GM19328 (cell line): ENCODE measurements around the gene BLOC1S6.

Experiments used
- ATAC-seq: cut with Tn5 transposase; IDR thresholded peaks from one replicate; pipeline ENCODE4 v1.9.1; 2021; ENCODE audit warnings: mild to moderate bottlenecking, moderate library complexity; ENCODE audit not compliant: unreplicated experiment

The BLOC1S6 gene

GRCh38 chr15:45587095-45587862 is at the start of gene BLOC1S6:
TSS of gene BLOC1S6 (plus strand) at chr15:45587379. CDS start at chr15:45587444, 65 bp downstream.
- peak; percentile 84 for ATAC-seq

DNA sequence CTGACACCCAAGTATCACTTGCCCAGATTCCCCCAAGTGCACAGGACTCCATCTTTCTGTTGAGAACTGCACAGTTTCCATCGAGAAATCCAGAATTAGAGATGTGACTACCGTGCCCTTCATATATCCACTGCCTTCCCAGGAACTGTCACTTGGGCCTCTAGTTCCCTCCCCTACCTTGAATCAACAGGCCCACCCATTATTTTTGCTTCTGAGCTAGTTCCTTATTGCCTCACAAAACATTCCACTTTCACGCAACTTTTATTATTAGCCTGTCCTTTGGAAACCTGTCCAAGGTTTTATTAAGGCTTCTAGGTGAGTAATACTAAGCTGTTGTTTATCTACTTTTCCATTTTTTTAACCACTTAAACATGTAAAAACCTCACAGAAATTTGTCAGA is 47.5 kb upstream of the BLOC1S6 start:
- no peak for ATAC-seq

DNA sequence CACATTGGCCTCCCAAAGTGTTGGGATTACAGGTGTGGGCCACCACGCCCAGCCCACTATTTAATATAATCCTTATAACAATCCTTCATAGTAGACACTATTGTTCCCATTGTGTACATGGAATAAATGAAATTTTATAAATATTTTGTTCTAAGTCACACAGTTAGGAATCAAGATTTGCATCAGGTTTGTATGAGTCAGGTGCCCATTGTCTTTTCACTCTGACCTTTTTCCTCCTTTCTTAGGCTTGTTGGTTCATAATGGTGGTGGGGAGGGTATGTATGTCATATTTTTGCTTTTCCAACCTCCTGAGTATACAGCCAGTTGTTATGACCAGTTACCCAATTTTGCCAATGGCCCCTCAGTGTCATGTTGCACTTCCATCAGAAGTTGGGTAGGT is 46.6 kb upstream of the BLOC1S6 start:
- no peak for ATAC-seq

DNA sequence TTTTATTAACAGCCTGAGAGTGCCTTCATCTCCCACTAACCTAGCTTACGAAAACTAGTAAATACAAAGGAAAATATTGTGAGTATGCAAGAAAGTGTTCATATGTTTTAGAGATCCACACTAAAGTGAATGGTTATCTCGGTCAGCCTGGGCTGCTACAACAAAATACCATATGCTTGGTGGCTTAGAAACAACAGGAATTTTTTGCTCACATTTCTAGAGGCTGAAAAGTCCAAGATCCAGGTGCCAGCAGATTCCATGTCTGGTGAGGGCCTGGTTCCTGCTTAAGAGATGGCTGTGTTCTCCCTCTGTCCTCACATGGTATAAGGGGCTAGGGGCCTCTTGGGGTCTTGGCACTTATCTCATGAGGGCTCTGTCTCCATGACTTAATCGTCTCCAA is 44.1 kb upstream of the BLOC1S6 start:
- no peak for ATAC-seq

DNA sequence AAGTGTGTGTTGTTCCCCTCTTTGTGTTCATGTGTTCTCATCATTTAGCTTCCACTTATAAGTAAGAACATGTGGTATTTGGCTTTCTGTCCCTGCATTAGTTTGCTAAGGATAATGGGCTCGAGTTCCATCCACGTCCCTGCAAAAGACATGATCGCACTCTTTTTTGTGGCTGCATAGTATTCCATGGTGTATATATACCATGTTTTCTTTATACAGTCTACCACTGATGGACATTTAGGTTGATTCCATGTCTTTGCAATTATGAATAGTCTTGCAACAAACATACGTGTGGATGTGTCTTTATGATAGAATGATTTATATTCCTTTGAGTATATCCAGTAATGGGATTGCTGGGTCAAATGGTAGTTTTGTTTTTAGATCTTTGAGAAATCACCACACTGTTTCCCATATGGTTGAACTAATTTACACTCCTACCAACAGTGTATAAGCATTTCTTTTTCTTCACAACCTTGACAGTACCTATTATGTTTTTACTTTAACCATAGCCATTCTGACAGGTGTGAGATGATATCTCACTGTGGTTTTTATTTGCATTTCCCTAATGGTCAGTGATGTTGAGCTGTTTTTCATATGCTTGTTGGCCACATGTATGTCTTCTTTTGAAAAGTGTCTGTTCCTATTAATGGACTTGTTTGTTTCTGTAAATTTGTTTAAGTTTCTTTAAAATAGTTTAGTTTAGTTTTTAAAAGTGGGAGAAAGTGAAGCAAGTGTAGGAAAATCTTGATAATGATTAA is 42.7 kb upstream of the BLOC1S6 start:
- no peak for ATAC-seq

- no peak for ATAC-seq
Observed at GRCh38 chr15:45546789-45547188, 40.4 kb upstream of the BLOC1S6 start.

GRCh38 chr15:45548753-45549520 is 38.2 kb upstream of the BLOC1S6 start:
- no peak for ATAC-seq

DNA sequence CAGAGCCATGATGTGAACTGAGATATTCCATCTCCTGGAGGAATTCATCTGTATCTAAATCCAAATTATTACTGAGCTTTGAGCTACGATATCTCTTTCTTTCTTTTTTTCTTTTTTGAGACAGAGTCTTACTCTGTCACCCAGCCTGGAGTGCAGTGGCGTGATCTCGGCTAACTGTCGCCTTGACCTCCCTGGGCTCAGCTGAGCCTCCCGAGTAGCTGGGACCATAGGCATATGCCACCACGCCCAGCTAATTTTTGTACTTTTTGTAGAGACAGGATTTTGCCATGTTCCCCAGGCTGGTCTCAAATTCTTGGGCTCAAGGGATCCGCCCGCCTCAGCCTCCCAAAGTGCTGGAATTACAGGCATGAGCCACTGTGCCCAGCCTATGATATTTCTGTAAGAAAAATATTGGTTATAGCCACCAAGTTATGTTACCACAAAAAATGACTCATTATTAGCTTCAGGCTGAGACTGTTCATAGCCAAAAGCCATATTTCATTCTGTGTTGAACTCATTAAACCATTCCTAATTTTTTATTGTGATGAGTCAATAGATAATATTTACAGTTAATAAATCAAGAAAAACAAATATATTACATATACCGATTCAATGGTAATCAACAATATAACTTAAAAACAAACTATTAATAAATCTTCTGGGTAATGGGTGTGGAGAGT is 37.5 kb upstream of the BLOC1S6 start:
- no peak for ATAC-seq

GRCh38 chr15:45550436-45550835 is 36.7 kb upstream of the BLOC1S6 start:
- no peak for ATAC-seq

GRCh38 chr15:45551676-45552075 is 35.5 kb upstream of the BLOC1S6 start:
- ATAC-seq: no peak

GRCh38 chr15:45555934-45556608 is 31.1 kb upstream of the BLOC1S6 start:
- no peak for ATAC-seq

- no peak for ATAC-seq
Observed at GRCh38 chr15:45572617-45573016, 14.6 kb upstream of the BLOC1S6 start.

DNA sequence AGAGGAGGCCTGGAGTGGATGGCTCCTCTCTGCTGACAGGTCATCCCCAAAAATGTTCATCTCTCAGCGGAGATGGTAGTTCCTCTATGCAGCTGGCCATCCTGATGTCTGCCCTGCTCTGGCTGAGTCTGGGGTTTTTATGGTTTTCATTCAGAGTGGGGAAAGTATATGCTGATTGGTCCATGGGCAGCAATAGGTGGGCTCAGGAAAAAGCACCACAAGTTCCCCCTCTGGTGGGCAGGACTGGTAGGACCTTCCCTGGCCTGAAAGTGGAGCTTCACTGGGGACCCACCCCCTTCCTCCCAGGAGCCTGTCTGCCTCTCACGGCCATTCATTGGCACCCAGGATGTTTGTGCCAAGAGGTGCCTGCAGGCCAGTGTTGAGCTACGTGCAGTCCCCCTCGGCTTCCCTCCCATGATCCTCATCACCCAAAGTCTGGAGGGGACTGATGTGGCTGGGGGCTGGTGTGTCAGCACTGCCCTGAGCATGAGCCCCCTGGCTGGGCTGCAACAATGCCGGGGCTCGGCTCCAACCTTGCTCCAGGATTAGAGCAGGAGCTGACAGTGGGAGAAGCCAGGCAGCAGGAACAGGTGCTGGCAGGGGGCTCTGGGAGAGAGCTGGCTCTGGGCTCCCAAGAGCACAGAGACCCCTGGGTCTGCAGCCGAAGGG is 13.1 kb upstream of the BLOC1S6 start:
- ATAC-seq: no peak

DNA sequence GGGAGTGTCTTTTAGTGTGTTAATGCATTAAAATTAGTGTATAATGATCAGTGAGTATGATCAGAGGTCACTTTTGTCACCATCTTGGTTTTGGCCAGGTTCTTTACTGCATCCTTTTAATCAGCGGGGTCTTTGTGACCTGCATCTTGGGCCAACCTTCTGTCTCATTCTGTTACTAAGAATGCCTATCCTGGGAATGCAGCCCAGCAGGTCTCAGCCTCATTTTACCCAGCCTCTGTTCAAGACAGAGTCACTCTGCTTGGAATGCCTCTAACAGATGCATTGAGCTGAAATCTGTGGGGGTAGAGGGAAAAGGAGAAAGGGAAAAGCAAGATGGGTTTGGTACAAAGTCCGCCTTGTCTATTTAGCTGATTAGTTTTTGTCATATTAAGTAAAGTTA is 5.3 kb upstream of the BLOC1S6 start:
- no peak for ATAC-seq

GRCh38 chr15:45583731-45584639 is 3.2 kb upstream of the BLOC1S6 start:
- ATAC-seq: no peak

GRCh38 chr15:45585069-45585791 is 1.9 kb upstream of the BLOC1S6 start:
- ATAC-seq: no peak

- no peak for ATAC-seq
Observed at GRCh38 chr15:45586125-45586524, 1.1 kb upstream of the BLOC1S6 start.

DNA sequence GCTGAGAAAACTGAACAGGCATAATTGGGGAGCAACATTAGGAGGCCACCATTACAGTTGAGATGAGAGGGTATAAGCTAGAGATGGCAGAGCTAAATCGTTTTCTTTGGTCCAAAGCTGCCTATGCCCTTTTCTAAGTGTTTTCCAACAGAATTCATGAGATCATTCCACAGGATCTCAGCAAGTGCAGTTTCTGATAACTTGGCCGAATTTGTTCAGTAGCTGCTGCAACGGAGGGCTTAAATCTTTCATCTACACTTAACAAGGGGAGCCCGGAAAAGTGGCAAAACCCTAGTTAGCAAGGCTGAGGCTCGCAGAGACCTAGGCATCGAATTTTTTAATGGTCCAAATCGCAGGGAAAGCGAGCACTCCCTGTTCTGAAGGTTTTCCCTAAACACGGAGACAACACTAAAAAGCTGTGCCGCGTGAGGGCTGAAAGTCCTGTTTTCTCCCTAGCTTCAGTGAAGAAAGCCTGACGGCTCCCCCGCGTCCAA is 531 bp upstream of the BLOC1S6 start:
- peak; percentile 8 for ATAC-seq
